Raji (cell line): ENCODE measurements around the gene SARDH.

Source experiments
- POLR2A ChIP-seq: IDR thresholded peaks from 2 replicates; pipeline ENCODE4 v1.6.1; 2011; ENCODE audit warnings: low read depth, low read length, control low read depth; ENCODE audit not compliant: insufficient read depth

SARDH gene

DNA sequence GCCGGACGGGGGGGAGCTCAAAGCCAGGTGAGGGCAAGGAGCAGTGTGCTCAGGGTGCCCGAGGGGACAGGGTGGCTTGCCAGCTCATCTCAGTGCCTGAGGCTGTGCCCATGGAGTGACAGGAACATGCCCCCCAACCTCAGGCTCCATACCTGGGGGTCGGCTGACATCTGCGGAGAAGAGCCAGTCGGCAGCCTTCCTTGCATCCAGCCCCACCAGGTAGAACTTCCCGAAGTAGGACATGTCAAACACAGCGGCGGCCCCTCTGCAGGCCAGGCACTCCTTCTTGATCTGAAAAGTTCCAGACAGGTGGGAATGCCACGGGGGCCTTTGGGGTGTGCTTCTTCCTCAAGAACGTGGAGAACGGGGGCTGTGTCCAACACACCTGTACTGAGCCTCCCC, 42.1 kb downstream of the SARDH start:
- no peak for TF ChIP-seq POLR2A

DNA sequence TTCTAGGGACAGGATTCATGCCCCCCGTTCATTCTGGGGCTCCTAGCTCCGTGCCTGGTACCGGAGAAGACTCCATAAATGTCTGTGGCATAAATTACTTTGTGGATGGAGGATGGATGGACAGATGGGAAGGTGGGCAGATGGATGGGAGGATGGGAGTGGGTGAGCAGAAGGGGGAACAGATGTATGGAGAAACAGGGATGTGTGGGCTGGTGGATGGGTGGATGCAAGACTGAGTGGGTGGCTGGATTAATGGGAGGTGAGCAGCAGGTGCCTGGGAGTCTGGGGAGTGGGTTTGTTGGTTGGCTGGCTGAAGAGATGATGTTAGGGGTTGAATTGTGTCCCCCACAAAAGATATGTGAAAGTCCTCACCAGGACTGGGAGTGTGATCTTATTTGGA, 43.5 kb downstream of the SARDH start:
- no peak for TF ChIP-seq POLR2A

DNA sequence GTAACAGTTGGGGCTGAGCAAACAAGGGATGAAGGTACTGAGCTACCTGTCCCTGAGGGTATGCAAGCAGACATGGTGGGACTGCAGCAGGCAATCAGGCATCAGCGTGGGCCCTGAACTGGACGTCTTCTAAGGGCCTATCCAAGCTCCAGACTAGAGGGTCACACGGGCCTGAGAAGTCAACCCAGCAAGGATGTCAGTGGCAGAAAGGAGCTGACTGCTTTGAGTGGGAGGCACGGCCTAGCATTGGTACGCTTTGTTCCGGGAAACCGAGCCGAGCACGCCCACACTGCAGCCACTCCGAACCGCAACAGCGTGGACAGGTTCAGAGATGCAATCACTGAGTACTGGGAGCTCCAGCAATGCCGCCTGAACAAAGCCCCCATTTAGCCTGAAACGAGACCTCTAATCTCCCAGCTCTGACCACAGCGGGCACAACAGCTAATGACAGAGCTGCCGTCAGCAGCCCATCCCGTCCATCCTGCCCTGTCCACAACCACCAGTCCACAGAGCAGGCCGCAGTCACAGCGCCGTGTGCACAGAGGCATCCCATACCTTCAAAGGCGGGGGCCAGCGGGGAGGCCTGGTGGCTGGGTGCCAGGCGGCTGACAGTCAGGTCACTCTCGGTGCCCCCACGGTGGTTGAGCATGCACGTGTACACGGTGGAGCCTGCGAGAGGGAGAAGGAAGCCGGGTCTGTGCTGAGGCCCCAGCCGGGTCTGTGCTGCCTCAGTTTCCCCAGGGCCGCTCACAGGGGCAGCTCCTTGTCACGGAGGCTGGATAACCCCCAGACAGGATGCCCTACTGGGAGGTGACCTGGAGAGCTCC, 44.2 kb downstream of the SARDH start:
- TF ChIP-seq POLR2A: no peak

GRCh38 chr9:133693116-133693515, 45.0 kb downstream of the SARDH start:
- TF ChIP-seq POLR2A: no peak

DNA sequence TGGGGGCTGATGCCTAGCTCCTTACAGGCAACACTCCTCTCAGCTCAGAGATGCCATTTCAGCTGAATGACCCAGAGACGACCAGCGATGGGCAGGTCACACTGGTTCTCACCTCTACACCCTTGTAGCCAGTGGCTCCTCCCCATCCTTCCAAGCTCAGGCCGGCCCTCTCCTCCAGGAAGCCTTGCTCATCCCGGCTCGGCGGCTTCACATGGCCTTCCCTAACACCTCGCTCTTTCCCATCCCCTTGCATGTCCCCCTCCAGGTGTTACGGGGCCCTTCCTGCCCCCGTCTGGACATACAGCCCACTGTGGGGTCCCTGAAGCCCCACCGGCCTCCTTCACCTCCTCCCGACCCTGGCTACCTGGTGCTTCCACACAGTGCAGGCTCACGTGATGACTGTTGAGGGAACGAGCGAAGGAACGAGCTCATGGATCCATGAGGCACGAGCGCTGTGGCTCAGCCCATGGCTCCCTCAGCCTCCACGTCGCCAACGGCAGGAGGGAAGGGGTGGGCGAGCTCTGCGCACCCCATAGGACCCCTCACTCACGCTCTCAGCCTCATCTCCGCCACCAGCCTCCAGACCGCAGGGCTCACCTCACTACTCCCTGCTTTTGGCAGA, 45.7 kb downstream of the SARDH start:
- TF ChIP-seq POLR2A: no peak

GRCh38 chr9:133691626-133692363, 46.4 kb downstream of the SARDH start:
- no peak for TF ChIP-seq POLR2A

GRCh38 chr9:133691191-133691590, 47.0 kb downstream of the SARDH start:
- TF ChIP-seq POLR2A: no peak

DNA sequence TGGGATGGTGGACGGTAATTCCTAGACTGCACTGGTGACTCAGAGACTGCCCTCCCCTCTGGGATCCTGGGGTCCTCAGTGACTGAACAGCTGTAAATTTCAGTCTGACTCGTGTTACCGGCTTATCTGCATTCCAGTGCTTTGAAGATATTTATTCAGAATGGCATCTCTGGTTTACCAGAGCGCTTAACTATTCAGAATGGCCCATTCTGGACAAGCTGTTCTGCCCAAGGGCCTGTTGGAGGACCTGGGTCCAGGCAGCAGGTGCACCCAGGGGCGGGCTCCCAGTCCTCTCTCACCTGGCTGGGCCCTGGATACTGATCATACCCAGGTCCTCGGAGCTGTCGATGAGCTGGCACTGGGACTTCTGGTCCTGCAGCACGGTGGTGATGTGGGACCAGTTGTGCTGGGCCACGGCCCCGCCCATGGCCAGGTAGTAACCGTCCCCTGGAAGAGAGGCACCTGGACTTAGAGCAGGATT, 48.0 kb downstream of the SARDH start:
- no peak for TF ChIP-seq POLR2A

DNA sequence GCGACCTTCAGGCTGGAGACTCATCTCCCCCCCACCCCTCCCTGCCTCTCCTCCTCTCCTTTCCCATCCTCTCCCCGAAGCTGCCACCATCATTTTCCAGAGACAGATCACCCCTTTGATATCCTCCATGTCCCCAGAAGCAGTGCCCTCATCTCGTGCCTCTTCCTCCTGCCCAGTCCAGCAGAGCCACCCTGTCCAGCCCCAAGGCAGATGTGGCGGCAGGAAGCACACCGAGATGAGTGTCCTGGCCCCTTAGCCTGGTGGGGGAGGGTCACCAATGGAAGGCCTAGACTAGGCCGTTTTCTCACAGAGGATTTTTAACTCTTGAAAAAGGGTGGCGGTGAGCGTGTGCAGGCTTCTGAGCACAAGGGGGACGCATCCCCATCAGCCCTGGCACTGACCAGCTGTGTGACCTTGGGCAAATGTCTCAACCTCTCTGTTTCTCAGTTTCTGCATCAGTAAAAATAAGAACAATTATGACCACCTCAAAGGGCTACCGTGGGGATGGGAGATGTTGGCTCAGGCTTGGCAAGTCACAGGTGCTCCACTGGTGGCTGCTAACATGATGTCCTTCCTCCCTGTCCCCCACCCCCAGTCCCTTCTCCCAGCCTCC, 48.9 kb downstream of the SARDH start:
- TF ChIP-seq POLR2A: no peak

- TF ChIP-seq POLR2A: no peak
Measured at GRCh38 chr9:133687856-133688761, 50.0 kb downstream of the SARDH start.

DNA sequence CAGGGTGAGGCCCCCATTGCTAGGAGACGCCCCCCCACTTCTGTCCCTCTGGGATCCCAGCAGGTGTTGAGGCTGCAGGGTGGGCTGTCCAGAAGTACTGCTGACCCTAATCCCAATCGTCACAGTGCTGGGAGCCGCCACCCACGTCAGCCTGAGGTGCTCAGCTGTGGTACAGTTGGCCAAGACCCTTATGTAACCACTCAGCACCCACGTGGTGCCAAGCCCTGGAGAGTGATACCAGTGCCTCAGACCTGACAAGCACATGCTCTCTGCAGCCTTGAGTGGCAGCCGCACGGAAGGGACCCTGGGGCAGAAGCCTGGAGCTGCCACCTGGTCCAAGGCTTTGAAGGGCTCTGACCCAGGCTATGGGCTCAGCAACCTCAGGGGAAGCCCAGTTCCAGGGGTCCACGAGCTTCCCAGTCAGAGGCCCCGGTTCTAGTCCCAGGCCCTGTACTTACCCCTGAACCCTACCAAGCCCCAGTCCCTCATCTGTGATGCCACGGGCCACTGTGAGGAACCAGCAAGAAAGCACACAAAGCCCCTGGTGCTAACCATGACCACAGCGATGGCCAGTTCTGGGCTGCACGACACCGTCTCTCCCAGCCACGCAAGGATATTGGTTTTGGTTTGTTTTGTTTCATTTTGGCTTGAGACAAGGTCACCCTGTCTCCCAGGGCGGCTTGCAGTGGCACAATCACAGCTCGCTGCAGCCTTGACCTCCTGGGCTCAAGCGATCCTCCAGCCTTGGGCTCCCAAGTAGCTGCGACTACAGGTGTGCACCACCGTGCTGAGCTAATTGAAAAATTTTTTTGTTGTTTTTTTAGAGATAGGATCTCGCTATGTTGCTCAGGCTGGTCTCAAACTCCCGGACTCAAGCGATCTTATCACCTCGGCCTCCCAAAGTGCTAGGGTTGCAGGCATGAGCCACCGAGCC, 51.2 kb downstream of the SARDH start:
- TF ChIP-seq POLR2A: no peak

DNA sequence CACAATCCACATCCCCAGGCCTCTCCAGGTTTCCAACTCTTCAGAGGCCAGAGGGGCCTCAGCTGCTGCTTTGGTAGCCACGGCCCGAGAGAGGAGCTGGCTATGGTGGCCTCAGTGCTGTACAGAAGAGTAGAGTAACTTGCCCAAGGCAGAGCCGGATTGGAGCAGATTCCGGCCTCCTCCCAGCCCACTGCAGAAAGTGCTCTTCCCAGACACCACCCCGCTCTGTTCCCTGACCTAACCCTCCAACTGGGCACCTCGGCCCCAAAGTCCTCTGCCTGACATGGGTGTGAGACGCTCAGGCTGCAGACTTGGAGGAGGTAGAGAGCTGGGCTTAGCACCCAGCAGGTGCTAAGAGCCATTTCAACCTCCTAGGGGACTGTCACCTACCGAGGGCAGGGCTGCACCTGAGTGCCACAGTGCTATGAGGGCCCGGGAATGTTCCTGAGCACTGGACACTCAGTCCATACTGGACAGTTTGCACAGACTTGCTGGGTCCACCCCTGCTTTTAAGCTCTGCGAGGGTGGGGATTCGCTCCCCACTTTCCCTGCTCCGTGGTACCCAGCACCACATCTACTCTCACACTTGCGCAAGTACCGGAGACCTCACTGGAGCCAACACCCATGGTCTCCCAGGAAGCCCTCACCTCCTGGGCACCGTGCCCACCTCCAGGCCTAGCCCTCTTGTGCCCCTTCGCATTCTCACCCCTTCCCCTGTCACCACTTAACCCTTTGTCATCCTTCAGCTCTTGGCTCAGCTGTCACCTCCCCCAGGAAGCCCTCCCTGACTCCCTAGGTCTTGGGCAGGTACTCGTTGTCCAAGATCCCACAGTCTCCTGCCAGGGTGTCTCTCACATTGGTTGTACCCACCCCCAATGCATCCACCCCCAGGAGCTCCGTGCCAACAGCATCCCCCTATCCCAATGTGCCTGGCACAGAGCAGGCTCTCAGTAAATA, 52.2 kb downstream of the SARDH start:
- TF ChIP-seq POLR2A: no peak
